K562 (cell line): Measurements from ENCODE around the gene GABPB2. TPM values are rescaled to one million over a fixed set of nuclear protein-coding genes. Genes with fewer than 3 reads are reported as not detected.

Experiments
- CBX8 ChIP-seq: fragments of 200-600 bp; sonication (generic); IDR thresholded peaks from 2 replicates; pipeline ENCODE4 v1.6.1; 2012; ENCODE audit warnings: borderline replicate concordance, mixed run types, low read depth, mild to moderate bottlenecking, moderate library complexity, mixed read lengths, low read length, control low read depth, inconsistent platforms; ENCODE audit not compliant: poor library complexity, severe bottlenecking; ENCODE audit errors: extremely low read depth
- E2F4 ChIP-seq: sonication (generic); formaldehyde crosslinking; IDR thresholded peaks from 2 replicates; pipeline ENCODE4 v1.8.0; 2022; ENCODE audit warnings: mild to moderate bottlenecking, low read depth, missing genetic modification reagents
- ESRRA ChIP-seq: fragments of 450-650 bp; IDR thresholded peaks from 2 replicates; pipeline ENCODE4 v1.6.1; 2014; ENCODE audit warnings: low read depth, mild to moderate bottlenecking, moderate library complexity, borderline replicate concordance
- HDAC8 ChIP-seq: fragments of 450-650 bp; IDR thresholded peaks from 2 replicates; pipeline ENCODE4 v1.6.1; 2016; ENCODE audit warnings: mild to moderate bottlenecking, missing genetic modification characterization, moderate library complexity, missing compliant biosample characterization
- HMGN3 ChIP-seq: IDR thresholded peaks from 2 replicates; pipeline ENCODE4 v1.6.1; 2011; ENCODE audit warnings: borderline replicate concordance, low read depth, mild to moderate bottlenecking, mixed read lengths, low read length; ENCODE audit not compliant: insufficient read length; ENCODE audit errors: extremely low read depth
- L3MBTL2 ChIP-seq: fragments of 450-650 bp; IDR thresholded peaks from 2 replicates; pipeline ENCODE4 v1.6.1; 2016; ENCODE audit warnings: mild to moderate bottlenecking, moderate library complexity
- LEF1 ChIP-seq: fragments of 450-650 bp; IDR thresholded peaks from 2 replicates; pipeline ENCODE4 v1.6.1; 2016; ENCODE audit warnings: mild to moderate bottlenecking
- RB1 ChIP-seq: fragments of 450-650 bp; IDR thresholded peaks from 2 replicates; pipeline ENCODE4 v1.6.1; 2017; ENCODE audit warnings: low read depth, mild to moderate bottlenecking
- RBBP5 ChIP-seq: fragments of 200-600 bp; sonication (generic); IDR thresholded peaks from 2 replicates; pipeline ENCODE4 v1.6.1; 2012; ENCODE audit warnings: borderline replicate concordance, mild to moderate bottlenecking, low read length, control low read depth, inconsistent platforms; ENCODE audit not compliant: insufficient read depth, poor library complexity, severe bottlenecking
- RBM14 ChIP-seq: fragments of 200-400 bp; formaldehyde crosslinking; IDR thresholded peaks from 2 replicates; pipeline ENCODE4 v1.6.1; 2018; ENCODE audit warnings: low read depth, mild to moderate bottlenecking, low read length, moderate library complexity, borderline replicate concordance; ENCODE audit not compliant: insufficient read depth
- XRCC5 ChIP-seq: fragments of 200-400 bp; formaldehyde crosslinking; IDR thresholded peaks from 2 replicates; pipeline ENCODE4 v1.6.1; 2017; ENCODE audit warnings: low read depth, mild to moderate bottlenecking, low read length
- ZC3H8 ChIP-seq: fragments of 450-650 bp; IDR thresholded peaks from 2 replicates; pipeline ENCODE4 v1.6.1; 2017
- ZNF354B ChIP-seq: fragments of 250-450 bp; sonication (Bioruptor Pico); IDR thresholded peaks from 2 replicates; pipeline ENCODE4 v1.4.0; 2020
- ZNF644 ChIP-seq: fragments of 200-800 bp; sonication (Bioruptor generic); IDR thresholded peaks from 2 replicates; pipeline ENCODE4 v1.6.1; 2016; ENCODE audit warnings: low read depth, missing genetic modification characterization, missing compliant biosample characterization
- ZNF75A ChIP-seq: fragments of 450-650 bp; formaldehyde crosslinking; IDR thresholded peaks from 2 replicates; pipeline ENCODE4 v1.4.0; 2020; ENCODE audit warnings: mild to moderate bottlenecking
- polyA plus RNA-seq, 8 experiments: library from polyadenylated mRNA; depleted of rRNA in 4 of 8; stranded (reverse) in 5 of 8; unstranded in 3 of 8; fragments of >200 nt; fragmentation: Nextera tagmentation in 2 of 8; fragmentation: Illumina TruSeq in 1 of 8; extraction: Ambion mirVana in 2 of 8; extraction: Trizol in 1 of 8; gene quantifications; 2 replicates each; pipeline versions ENCODE4 v1.2.1 to v1.2.3, GENCODE V29; 2011 to 2014; ENCODE audit warnings: inconsistent platforms in 1 of 8, missing spikeins in 1 of 8
- total RNA-seq, 7 experiments: library from RNA; depleted of rRNA in 6 of 7; stranded (reverse); fragments of >200 nt in 6 of 7; fragmentation: Illumina TruSeq in 2 of 7; extraction: Trizol in 2 of 7; gene quantifications; 2 replicates each; pipeline versions ENCODE4 v1.2.1 to v1.2.3, GENCODE V29; 2011 to 2021; ENCODE audit warnings: low replicate concordance in 1 of 7
- TF ChIP-seq, protein P1 (sequence below): fragments of 250-450 bp; sonication (Bioruptor Pico); IDR thresholded peaks from 2 replicates; pipeline ENCODE4 v1.4.0; 2020
- TF ChIP-seq, protein P2 (sequence below): fragments of 450-650 bp; IDR thresholded peaks from 2 replicates; pipeline ENCODE4 v1.6.1; 2017; ENCODE audit warnings: antibody characterized with exemption, mild to moderate bottlenecking

The GABPB2 gene
- total and polyA plus RNA-seq, 9 of the 15 experiments (the other 6 are each of a cell fraction or from before 2014, with no cell fraction given), result 2.2 to 13.3 (median 6.1) TPM

DNA sequence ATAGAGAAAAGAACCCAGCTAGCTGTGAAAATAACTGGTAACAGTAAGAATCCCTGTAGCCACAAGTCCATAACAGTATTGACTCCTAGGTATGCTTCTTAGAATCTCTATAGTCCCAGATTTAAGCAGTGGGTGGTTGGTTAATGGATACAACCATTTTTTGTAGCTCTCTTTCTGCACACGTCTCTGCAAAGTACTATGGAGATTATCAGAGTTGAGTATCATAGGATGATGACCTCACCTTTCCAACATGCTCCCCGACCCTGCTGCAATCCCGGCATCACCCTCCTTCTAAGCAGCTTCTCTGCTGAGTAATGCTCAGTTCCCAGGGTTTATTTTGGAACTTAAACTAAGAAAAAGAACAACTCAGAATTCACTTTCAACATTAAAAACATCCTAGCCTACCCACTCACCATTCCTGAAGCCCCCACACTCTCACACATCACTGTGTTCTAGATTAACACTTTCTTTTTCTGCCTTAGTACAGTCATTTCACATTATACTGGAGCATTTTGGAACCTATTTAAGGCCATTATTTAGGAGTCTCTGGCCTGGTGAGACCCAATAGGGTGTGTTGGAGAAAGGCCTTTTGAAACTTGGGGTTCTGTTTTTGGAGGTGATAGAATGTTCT is 7.7 kb upstream of the GABPB2 start (continued):
- TF ChIP-seq, protein P1, sequence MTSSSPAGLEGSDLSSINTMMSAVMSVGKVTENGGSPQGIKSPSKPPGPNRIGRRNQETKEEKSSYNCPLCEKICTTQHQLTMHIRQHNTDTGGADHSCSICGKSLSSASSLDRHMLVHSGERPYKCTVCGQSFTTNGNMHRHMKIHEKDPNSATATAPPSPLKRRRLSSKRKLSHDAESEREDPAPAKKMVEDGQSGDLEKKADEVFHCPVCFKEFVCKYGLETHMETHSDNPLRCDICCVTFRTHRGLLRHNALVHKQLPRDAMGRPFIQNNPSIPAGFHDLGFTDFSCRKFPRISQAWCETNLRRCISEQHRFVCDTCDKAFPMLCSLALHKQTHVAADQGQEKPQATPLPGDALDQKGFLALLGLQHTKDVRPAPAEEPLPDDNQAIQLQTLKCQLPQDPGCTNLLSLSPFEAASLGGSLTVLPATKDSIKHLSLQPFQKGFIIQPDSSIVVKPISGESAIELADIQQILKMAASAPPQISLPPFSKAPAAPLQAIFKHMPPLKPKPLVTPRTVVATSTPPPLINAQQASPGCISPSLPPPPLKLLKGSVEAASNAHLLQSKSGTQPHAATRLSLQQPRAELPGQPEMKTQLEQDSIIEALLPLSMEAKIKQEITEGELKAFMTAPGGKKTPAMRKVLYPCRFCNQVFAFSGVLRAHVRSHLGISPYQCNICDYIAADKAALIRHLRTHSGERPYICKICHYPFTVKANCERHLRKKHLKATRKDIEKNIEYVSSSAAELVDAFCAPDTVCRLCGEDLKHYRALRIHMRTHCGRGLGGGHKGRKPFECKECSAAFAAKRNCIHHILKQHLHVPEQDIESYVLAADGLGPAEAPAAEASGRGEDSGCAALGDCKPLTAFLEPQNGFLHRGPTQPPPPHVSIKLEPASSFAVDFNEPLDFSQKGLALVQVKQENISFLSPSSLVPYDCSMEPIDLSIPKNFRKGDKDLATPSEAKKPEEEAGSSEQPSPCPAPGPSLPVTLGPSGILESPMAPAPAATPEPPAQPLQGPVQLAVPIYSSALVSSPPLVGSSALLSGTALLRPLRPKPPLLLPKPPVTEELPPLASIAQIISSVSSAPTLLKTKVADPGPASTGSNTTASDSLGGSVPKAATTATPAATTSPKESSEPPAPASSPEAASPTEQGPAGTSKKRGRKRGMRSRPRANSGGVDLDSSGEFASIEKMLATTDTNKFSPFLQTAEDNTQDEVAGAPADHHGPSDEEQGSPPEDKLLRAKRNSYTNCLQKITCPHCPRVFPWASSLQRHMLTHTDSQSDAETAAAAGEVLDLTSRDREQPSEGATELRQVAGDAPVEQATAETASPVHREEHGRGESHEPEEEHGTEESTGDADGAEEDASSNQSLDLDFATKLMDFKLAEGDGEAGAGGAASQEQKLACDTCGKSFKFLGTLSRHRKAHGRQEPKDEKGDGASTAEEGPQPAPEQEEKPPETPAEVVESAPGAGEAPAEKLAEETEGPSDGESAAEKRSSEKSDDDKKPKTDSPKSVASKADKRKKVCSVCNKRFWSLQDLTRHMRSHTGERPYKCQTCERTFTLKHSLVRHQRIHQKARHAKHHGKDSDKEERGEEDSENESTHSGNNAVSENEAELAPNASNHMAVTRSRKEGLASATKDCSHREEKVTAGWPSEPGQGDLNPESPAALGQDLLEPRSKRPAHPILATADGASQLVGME (CRISPR knock-in tag), result no peak
- no peak for TF ChIP-seq ZNF644 (tag)
- peak; percentile 68; the same call in 1 of the 2 replicates for TF ChIP-seq HDAC8 (tag)
- TF ChIP-seq RB1, result no peak
- TF ChIP-seq ESRRA, result no peak
- 0 out of 2 replicates have a peak, but pooled peaks have one; percentile 21 for TF ChIP-seq L3MBTL2
- TF ChIP-seq LEF1, result peak; percentile 44; the same call in 1 of the 2 replicates
- no peak for TF ChIP-seq RBM14
- TF ChIP-seq, protein P2, sequence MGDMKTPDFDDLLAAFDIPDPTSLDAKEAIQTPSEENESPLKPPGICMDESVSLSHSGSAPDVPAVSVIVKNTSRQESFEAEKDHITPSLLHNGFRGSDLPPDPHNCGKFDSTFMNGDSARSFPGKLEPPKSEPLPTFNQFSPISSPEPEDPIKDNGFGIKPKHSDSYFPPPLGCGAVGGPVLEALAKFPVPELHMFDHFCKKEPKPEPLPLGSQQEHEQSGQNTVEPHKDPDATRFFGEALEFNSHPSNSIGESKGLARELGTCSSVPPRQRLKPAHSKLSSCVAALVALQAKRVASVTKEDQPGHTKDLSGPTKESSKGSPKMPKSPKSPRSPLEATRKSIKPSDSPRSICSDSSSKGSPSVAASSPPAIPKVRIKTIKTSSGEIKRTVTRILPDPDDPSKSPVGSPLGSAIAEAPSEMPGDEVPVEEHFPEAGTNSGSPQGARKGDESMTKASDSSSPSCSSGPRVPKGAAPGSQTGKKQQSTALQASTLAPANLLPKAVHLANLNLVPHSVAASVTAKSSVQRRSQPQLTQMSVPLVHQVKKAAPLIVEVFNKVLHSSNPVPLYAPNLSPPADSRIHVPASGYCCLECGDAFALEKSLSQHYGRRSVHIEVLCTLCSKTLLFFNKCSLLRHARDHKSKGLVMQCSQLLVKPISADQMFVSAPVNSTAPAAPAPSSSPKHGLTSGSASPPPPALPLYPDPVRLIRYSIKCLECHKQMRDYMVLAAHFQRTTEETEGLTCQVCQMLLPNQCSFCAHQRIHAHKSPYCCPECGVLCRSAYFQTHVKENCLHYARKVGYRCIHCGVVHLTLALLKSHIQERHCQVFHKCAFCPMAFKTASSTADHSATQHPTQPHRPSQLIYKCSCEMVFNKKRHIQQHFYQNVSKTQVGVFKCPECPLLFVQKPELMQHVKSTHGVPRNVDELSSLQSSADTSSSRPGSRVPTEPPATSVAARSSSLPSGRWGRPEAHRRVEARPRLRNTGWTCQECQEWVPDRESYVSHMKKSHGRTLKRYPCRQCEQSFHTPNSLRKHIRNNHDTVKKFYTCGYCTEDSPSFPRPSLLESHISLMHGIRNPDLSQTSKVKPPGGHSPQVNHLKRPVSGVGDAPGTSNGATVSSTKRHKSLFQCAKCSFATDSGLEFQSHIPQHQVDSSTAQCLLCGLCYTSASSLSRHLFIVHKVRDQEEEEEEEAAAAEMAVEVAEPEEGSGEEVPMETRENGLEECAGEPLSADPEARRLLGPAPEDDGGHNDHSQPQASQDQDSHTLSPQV, result peak; percentile 75
- TF ChIP-seq CBX8, result no peak
- no peak for TF ChIP-seq ZNF75A (CRISPR knock-in tag)
- no peak for TF ChIP-seq HMGN3
- TF ChIP-seq ZNF354B, result no peak
- no peak for TF ChIP-seq XRCC5
- TF ChIP-seq RBBP5, result no peak
- no peak for TF ChIP-seq ZC3H8
- no peak for TF ChIP-seq E2F4 (CRISPR knock-in tag)
